ENCODE data around the gene HSPA9. TPM values are rescaled to one million over a fixed set of nuclear protein-coding genes. Genes with fewer than 3 reads are reported as not detected.

The HSPA9 gene
- total RNA-seq, 1 donor from 2014 or later, result 297 TPM

- DNase-seq (ENCODE audit: low read depth, low spot score), result no peak
These were observed 20.1 kb upstream of the HSPA9 start for GRCh38 chr5:138595180-138595795.

GRCh38 chr5:138594305-138595058, 19.3 kb upstream of the HSPA9 start:
- no peak for DNase-seq (ENCODE audit: low read depth, low spot score)

GRCh38 chr5:138588013-138588788, 13.0 kb upstream of the HSPA9 start:
- DNase-seq (ENCODE audit: low read depth, low spot score), result no peak

GRCh38 chr5:138585157-138585556, 10.0 kb upstream of the HSPA9 start:
- DNase-seq (ENCODE audit: low read depth, low spot score), result no peak

- no peak for DNase-seq (ENCODE audit: low read depth, low spot score)
These were observed 8.9 kb upstream of the HSPA9 start for GRCh38 chr5:138583984-138584637.

GRCh38 chr5:138582959-138583358, 7.8 kb upstream of the HSPA9 start:
- DNase-seq (ENCODE audit: low read depth, low spot score), result no peak

GRCh38 chr5:138580777-138581176, 5.6 kb upstream of the HSPA9 start:
- no peak for DNase-seq (ENCODE audit: low read depth, low spot score)

GRCh38 chr5:138580001-138580400, 4.8 kb upstream of the HSPA9 start:
- DNase-seq (ENCODE audit: low read depth, low spot score), result no peak

GRCh38 chr5:138579517-138579863, 4.3 kb upstream of the HSPA9 start:
- DNase-seq (ENCODE audit: low read depth, low spot score), result no peak

GRCh38 chr5:138577452-138577851, 2.3 kb upstream of the HSPA9 start:
- DNase-seq (ENCODE audit: low read depth, low spot score), result no peak

GRCh38 chr5:138574744-138575193, 432 bp downstream of the HSPA9 start:
- DNase-seq (ENCODE audit: low read depth, low spot score), result no peak

GRCh38 chr5:138573949-138574670, 1.1 kb downstream of the HSPA9 start:
- no peak for DNase-seq (ENCODE audit: low read depth, low spot score)

GRCh38 chr5:138573223-138573622, 2.0 kb downstream of the HSPA9 start:
- DNase-seq (ENCODE audit: low read depth, low spot score), result no peak

- no peak for DNase-seq (ENCODE audit: low read depth, low spot score)
These were observed 4.3 kb downstream of the HSPA9 start for GRCh38 chr5:138570871-138571270.

GRCh38 chr5:138569782-138570181, 5.4 kb downstream of the HSPA9 start:
- DNase-seq (ENCODE audit: low read depth, low spot score), result no peak

- DNase-seq (ENCODE audit: low read depth, low spot score), result no peak
These were observed 7.0 kb downstream of the HSPA9 start for GRCh38 chr5:138568061-138568824.

GRCh38 chr5:138566792-138567191, 8.4 kb downstream of the HSPA9 start:
- DNase-seq (ENCODE audit: low read depth, low spot score), result no peak

- DNase-seq (ENCODE audit: low read depth, low spot score), result no peak
These were observed 9.9 kb downstream of the HSPA9 start for GRCh38 chr5:138565100-138565821.

- no peak for DNase-seq (ENCODE audit: low read depth, low spot score)
These were observed 11.0 kb downstream of the HSPA9 start for GRCh38 chr5:138564242-138564641.

Data from pulmonary artery endothelial cell (primary cell).